GM12865 (cell line): ENCODE measurements around the gene TSPAN14.

Source experiments
- DNase-seq: peaks from one replicate; pipeline ENCODE4 v3.0.0; 2010; ENCODE audit warnings: low read depth
- H3K4me3 ChIP-seq: 2 replicates; pipeline ENCODE4 v1.5.1; 2011; ENCODE audit warnings: mild to moderate bottlenecking, low read depth, low read length, control low read depth
- TF ChIP-seq, protein P1 (sequence below): IDR thresholded peaks from 2 replicates; pipeline ENCODE4 v1.5.1; 2011; ENCODE audit warnings: low read length, control low read depth, low read depth, inconsistent platforms; ENCODE audit not compliant: insufficient read depth; ENCODE audit errors: missing control alignments

TSPAN14 gene

DNA sequence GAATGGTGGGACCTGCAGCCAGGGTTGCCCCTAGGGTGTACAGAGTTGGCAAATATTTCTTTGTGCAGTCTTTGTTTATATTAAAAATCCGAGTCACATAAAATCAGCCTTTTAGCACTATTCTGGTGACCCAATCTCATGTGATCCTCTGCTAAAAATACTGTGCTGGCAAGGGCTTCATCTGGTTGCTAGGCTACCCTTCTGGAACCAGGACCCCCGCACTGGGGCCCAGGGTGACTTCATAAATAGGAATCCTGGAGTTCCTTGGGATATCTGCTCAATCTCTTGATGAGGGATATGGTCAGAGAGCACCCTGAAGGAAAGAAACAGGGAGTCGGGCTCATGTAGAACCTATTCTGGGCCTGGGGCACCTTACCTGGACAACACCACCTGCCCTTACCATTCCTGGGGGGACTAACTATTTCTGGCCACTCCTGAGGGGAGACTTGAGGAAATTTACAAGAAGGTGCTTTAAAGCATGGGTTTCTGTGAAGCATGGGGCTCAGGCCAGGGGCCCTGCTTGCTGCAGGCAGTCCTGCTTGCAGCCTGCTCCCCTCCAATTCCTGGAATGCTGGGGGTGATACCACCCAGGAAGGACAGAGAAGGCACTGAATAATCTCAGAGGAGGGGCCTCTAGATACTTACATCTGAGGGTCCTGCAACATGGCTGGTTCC is 128.3 kb downstream of the TSPAN14 start:
- no peak for DNase-seq
- TF ChIP-seq, protein P1, sequence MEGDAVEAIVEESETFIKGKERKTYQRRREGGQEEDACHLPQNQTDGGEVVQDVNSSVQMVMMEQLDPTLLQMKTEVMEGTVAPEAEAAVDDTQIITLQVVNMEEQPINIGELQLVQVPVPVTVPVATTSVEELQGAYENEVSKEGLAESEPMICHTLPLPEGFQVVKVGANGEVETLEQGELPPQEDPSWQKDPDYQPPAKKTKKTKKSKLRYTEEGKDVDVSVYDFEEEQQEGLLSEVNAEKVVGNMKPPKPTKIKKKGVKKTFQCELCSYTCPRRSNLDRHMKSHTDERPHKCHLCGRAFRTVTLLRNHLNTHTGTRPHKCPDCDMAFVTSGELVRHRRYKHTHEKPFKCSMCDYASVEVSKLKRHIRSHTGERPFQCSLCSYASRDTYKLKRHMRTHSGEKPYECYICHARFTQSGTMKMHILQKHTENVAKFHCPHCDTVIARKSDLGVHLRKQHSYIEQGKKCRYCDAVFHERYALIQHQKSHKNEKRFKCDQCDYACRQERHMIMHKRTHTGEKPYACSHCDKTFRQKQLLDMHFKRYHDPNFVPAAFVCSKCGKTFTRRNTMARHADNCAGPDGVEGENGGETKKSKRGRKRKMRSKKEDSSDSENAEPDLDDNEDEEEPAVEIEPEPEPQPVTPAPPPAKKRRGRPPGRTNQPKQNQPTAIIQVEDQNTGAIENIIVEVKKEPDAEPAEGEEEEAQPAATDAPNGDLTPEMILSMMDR = no peak
- H3K4me3 ChIP-seq = no peak overlapping the region
